GM19397 (cell line): ENCODE data around the gene FAM200B.
A peak's percentile ranks its signal among the peaks of the same experiment; 100 is the strongest.
"Not testable (repeated sequence)": the region's sequence is repeated elsewhere in the genome, so short reads cannot be mapped to it uniquely, and the experiment has no call there.

ENCODE experiments used
- ATAC-seq: cut with Tn5 transposase; IDR thresholded peaks from one replicate; pipeline ENCODE4 v1.9.1; 2021; ENCODE audit warnings: mild to moderate bottlenecking, moderate library complexity; ENCODE audit not compliant: unreplicated experiment

Gene FAM200B

DNA sequence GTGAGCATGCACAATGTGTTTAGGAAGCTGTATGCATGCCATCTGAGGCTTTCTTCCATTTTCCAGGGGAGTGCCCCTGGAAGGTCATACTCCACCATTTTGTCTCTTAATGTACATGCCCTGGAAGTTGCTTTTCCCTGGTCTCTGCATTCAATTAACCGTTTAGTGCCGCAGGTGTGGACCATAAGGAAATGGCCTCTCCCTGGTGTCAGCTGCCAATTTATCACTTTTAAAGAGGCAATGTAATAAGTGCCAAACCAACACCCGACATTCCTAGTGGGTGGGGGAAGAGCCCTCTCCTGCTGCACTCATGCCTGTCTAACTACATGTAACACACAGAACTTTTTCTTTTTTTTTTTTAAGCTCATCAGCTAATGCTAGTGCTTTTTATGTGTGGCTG is 14.1 kb downstream of the FAM200B start:
- no peak for ATAC-seq

DNA sequence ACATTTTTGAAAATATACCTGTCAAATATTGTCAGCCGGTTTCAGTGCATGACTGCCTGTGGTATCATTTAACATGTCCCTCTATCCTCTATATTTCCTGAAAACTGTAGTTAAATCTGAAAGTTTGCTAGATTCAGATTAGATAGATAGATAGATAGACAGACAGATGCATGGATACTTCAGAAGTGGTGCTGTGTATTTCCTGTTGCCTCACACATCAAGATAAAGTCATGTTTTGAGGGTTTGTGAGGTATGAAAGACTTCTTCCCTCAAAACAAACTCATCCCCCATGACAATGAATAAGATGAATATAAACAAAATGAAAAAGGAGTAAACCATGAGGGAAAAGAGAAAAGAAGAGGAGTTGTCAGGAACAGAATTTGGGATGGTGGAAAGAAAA is 15.2 kb downstream of the FAM200B start:
- no peak for ATAC-seq

GRCh38 chr4:15702941-15703403 is 21.3 kb downstream of the FAM200B start, which contains the start of gene BST1:
Gene BST1, plus strand, starts transcription at chr4:15703065. Its CDS starts 80 bp downstream, at chr4:15703145.
- peak; percentile 74 for ATAC-seq

- no peak for ATAC-seq
Measured at GRCh38 chr4:15703439-15703838, 21.8 kb downstream of the FAM200B start.

DNA sequence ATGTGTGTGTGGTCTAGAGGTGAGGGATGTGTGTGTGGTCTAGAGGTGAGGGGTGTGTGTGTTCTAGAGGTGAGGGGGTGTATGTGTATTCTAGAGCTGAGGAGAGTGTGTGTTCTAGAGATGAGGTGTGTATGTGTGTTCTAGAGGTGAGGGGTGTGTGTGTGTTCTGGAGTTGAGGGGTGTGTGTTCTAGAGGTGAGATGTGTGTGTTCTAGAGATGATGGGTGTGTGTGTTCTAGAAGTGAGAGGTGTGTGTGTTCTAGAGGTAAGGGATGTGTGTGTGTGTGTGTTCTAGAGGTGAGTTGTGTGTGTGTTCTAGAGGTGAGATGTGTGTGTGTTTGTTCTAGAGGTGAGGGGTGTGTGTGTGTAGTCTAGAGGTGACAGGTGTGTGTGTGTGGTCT is 22.5 kb downstream of the FAM200B start:
- no peak for ATAC-seq

- ATAC-seq = no peak
Measured at GRCh38 chr4:15706646-15707362, 25.2 kb downstream of the FAM200B start.

- ATAC-seq = no peak
Measured at GRCh38 chr4:15707363-15707715, 25.7 kb downstream of the FAM200B start.

- ATAC-seq = no peak
Measured at GRCh38 chr4:15711762-15712161, 30.1 kb downstream of the FAM200B start.

GRCh38 chr4:15712214-15712613 is 30.6 kb downstream of the FAM200B start:
- ATAC-seq = no peak

DNA sequence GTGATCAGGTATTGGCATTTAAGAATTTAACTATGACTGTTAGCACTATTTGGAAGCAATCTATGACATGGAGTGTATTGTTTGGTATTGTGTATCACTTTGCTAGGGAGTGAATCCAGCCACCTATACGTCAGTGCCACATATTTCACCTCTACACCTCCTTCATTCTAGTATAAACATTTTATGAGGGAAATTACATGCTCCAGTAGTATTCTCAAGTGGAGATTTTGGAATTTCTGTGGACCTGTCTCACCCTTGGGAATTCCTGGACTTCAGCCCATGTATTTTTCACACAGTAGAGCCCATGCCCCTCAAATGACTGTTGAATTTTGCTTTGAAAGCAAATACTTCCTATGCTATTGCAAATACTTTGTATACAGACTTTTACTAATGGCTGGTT is 32.5 kb downstream of the FAM200B start:
- no peak for ATAC-seq

DNA sequence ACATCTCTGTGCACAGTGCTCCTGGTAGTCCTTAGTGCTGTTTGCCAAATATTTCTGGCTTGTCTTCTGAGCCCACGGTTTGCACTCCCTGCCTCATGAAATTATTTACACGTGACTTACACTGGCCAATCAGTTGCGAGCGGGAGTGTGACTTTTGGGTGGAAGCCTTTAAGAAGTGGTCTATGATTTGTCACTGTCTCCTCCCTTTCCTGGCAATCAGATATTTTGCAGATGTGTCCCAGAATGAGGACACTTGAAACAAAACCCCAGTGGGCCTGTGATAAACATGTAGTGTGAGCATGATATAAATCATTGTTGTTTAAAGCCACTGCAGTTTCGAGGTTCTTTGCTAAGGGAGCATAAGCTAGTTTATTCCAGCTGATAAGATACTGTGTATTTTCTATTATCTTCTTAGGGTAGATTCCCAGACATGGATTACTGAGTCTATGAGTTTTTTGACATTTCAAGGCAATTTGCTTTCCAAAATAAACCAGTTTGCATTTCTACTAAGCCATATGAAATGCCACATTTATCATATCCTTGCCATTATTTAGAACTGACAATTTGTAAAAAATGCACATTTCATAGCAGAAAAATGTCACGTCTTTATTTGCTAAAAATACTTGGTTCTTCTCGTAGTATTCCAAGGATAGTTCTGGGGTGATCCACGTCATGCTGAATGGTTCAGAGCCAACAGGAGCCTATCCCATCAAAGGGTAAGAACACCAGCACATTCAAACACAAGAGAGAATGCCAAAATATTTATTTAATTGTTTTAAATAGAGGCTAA is 33.2 kb downstream of the FAM200B start:
- no peak for ATAC-seq

DNA sequence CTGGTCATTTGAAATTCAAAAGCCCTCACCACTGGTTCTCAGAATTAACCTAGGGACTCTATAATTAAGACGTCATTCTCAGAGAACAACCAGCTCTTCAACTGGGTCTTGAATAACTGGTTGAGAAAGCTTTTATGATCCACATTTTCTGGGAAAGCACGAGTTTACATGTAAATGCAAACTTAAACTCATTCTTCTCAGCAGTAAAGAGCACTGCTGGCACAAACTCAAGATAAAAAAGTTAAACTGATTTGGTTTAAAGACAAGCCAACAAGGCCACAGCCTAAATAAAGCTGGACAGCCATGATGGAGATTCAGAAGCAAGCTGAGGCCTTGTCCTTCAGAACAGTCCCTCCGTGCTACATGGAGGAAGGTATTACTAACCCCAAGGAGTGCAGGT is 34.5 kb downstream of the FAM200B start:
- ATAC-seq = no peak

DNA sequence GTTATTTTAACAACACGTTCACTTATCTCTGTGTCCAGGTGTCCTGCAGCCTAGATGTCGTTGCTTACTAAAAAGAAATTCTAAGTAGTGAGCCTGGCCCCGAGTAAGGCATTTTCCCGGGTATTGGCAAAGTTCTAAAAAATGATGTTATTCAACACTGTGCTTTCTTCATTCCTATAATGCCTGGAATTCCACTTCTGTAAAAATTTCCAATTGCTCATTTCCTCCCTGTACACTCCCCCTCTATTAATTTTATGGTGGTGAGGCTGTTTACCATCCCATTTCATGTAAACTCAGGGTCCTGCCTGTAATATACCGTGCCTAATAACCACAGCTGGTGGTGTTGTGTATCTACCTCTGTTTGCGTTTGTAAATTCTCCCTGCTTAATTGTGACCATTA is 35.5 kb downstream of the FAM200B start:
- ATAC-seq = no peak

DNA sequence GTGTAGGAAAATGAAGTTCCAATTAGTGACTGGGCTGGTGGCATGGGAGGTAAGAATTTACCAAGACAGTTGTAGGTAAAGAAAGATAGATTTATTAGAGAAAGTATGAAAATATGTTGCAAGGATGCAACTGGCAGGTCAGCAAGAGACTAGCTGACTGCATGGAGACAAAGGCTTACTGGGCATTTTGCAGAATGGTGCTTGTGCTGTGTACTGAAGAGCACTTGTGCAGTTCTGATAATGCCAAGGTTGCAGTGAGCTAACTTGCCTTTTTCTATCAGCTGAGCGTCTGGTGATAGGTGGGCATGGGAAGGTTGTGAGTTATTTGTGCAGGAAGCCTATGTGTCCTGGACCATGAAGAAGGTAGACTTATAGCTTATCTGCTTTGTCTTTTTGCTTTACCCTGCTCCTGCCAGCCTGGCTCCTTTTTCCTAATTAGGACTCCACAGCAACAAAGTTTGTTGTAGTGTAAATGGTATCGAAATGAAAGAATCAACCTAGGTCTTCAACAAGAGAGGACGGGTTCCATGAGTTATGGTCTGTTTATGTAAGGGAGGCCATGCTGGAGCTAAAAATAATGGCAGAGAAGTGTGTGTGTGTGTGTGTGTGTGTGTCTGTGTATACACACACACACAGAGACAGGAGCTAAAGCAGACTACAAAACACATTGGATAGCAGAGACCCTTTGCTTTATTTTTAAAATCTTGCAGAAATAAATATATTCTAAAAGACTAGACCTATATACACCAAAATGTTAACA is 36.2 kb downstream of the FAM200B start:
- ATAC-seq = no peak

GRCh38 chr4:15718465-15718864 is 36.8 kb downstream of the FAM200B start:
- ATAC-seq = no peak

GRCh38 chr4:15718959-15719358 is 37.3 kb downstream of the FAM200B start:
- no peak for ATAC-seq

DNA sequence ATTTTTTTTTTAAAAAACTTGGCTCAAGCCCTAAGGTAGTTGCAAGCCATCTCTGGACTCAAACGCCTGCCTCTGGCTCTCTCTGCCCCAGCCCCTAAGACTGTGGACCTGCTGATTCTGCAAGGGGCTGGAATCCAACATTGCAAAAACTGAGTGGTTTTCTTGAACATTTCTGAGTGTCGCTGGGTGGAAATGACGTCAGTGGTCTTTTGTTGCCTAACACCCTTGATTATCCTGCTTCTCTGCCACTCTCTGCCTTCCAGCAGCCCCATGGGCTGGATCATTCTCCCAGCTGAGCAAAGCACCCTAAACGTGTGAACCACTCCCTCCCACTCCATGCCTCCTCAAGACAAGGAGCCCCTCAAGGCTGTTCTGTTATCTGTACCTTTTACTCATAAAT is 37.9 kb downstream of the FAM200B start:
- no peak for ATAC-seq

DNA sequence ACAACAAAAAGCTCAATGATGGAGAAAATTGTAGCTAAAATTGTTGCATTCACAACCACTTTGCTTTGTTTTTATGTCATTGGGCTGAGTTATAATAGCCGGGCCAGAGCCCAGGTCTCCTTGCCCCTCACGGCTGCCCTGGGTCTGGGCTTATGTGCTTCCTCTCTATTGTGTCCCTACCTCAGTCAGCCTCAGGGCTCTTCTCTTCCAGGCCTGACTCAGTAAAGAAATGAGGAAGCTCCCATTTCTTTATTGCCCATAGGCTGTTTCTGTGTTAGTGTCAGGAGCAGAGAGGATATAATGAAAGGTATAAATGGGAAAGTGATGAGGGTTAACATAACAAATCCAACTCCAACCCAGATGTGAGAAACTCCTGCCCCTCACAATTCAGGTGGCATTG is 39.2 kb downstream of the FAM200B start:
- no peak for ATAC-seq

DNA sequence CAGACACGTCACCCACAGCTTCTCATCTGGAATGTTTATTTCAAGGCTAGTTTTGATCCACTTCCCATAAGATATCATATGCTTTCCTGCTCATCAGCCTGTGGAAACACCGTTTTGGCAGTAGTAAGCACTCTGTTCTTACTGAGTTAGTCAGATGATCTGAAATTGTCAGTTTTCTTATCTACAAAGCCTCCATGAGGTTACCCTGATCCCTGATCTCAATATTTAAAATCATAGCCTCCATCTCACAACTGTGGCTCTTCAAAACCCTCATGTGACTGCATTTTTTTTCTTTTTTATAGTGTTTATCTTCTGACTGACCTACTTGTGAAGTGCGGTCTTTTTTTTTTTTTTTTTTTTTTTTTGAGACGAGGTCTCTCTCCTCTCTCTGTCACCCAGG is 44.0 kb downstream of the FAM200B start:
- ATAC-seq = no peak

- ATAC-seq = no peak
Measured at GRCh38 chr4:15729910-15730533, 48.4 kb downstream of the FAM200B start.

- ATAC-seq = not testable (repeated sequence)
Measured at GRCh38 chr4:15733061-15733460, 51.4 kb downstream of the FAM200B start.
